HCT116 (cell line): ENCODE measurements around the gene GPX4. TPM values are rescaled to one million over a fixed set of nuclear protein-coding genes. Genes with fewer than 3 reads are reported as not detected.

Experiments used
- ATAC-seq: fragments of 200-7000 bp; cut with Tn5 transposase; 2 replicates; pipeline ENCODE4 v1.9.1; 2020; ENCODE audit warnings: mild to moderate bottlenecking, moderate library complexity
- BruUV-seq: library from RNA; stranded (reverse); fragments of 400-500 nt; replicated peaks from 2 replicates; lab custom pipeline; 2021; lab: Mats Ljungman, UMichigan
- CTCF ChIA-PET: fragments of 300-600 bp; sonication (Branson Sonifier 250); formaldehyde crosslinking; loops from one replicate; lab custom pipeline; 2021; ENCODE audit warnings: antibody characterized with exemption; lab: Charles Lee
- POLR2A ChIA-PET: fragments of 300-600, 350-600 bp; sonication (Branson Sonifier 250); formaldehyde crosslinking; loops from one replicate; lab custom pipeline; 2021; ENCODE audit warnings: antibody characterized with exemption; lab: Charles Lee
- RAD21 ChIA-PET, 2 experiments: fragments of 300-600 bp; sonication (Branson Sonifier 250); formaldehyde crosslinking; loops; one replicate each; lab custom pipeline; 2023; ENCODE audit warnings: low total read pairs in 2 of 2; ENCODE audit not compliant: uncharacterized antibody in 2 of 2, unreplicated experiment in 2 of 2, low non-redundant PET in 1 of 2; lab: Charles Lee
- DNase-seq: peaks from one replicate; pipeline ENCODE4 v3.0.0-alpha.2; 2010; ENCODE audit warnings: low read depth, low spot score
- H2AFZ ChIP-seq: fragments of 200-600 bp; shearing (Covaris generic), sonication (generic); 2 replicates; pipeline ENCODE4 v1.6.1; 2017; ENCODE audit warnings: low read depth, mixed run types, mixed read lengths, antibody characterized with exemption, low read length; ENCODE audit not compliant: poor library complexity, severe bottlenecking
- H3K27ac ChIP-seq: 2 replicates; pipeline ENCODE4 v1.5.1; 2012; ENCODE audit warnings: low read depth, low read length
- H3K27me3 ChIP-seq: fragments of 200-600 bp; sonication (generic); 2 replicates; pipeline ENCODE4 v1.6.1; 2016; ENCODE audit warnings: mixed run types, low read length, mixed read lengths; ENCODE audit not compliant: insufficient read depth
- H3K36me3 ChIP-seq, 2 experiments: fragments of 200-500 bp in 1 of 2; fragments of 200-600 bp in 1 of 2; sonication (Bioruptor generic) in 1 of 2; sonication (generic) in 1 of 2; 2 replicates each; pipeline versions ENCODE4 v1.5.1 to v1.6.1; 2014 to 2016; ENCODE audit warnings: low read length in 2 of 2, inconsistent platforms in 1 of 2, mixed read lengths in 1 of 2, mixed run types in 1 of 2; ENCODE audit not compliant: insufficient read depth in 2 of 2, control insufficient read depth in 1 of 2
- H3K4me1 ChIP-seq, 2 experiments: fragments of 200-600 bp in 1 of 2; sonication (generic) in 1 of 2; 2 replicates each; pipeline versions ENCODE4 v1.5.1 to v1.6.1; 2012 to 2017; ENCODE audit warnings: low read length in 2 of 2, inconsistent platforms in 1 of 2, mild to moderate bottlenecking in 1 of 2, mixed read lengths in 1 of 2, mixed run types in 1 of 2, moderate library complexity in 1 of 2; ENCODE audit not compliant: insufficient read depth in 2 of 2, control insufficient read depth in 1 of 2
- H3K4me2 ChIP-seq: fragments of 200-600 bp; sonication (generic); 2 replicates; pipeline ENCODE4 v1.6.1; 2017; ENCODE audit warnings: mixed run types, low read length, mixed read lengths
- H3K4me3 ChIP-seq, 2 experiments: fragments of 200-600 bp in 1 of 2; sonication (generic) in 1 of 2; replicated peaks in 1 of 2; 2 replicates each; pipeline ENCODE4 v1.5.1; 2011 to 2016; ENCODE audit warnings: low read length in 2 of 2, control low read depth in 1 of 2, low read depth in 1 of 2, mild to moderate bottlenecking in 1 of 2, mixed read lengths in 1 of 2, mixed run types in 1 of 2
- H3K79me2 ChIP-seq: fragments of 200-600 bp; sonication (generic); 2 replicates; pipeline ENCODE4 v1.6.1; 2017; ENCODE audit warnings: mild to moderate bottlenecking, mixed run types, low read length, moderate library complexity, mixed read lengths; ENCODE audit not compliant: insufficient read depth
- H3K9ac ChIP-seq: fragments of 200-600 bp; sonication (generic); 2 replicates; pipeline ENCODE4 v1.6.1; 2016; ENCODE audit warnings: low read length, mixed read lengths
- H3K9me2 ChIP-seq: fragments of 200-600 bp; sonication (generic), shearing (Covaris generic); 2 replicates; pipeline ENCODE4 v1.6.1; 2017; ENCODE audit warnings: mixed run types, mild to moderate bottlenecking, moderate library complexity; ENCODE audit not compliant: insufficient read depth
- H3K9me3 ChIP-seq, 2 experiments: fragments of 200-500 bp in 1 of 2; fragments of 200-600 bp in 1 of 2; sonication (Bioruptor generic) in 1 of 2; sonication (generic) in 1 of 2; 2 replicates each; pipeline ENCODE4 v1.6.1; 2014 to 2017; ENCODE audit warnings: low read length in 2 of 2, mixed read lengths in 2 of 2, inconsistent platforms in 1 of 2, low read depth in 1 of 2, mild to moderate bottlenecking in 1 of 2, mixed run types in 1 of 2, moderate library complexity in 1 of 2; ENCODE audit not compliant: control insufficient read depth in 1 of 2, insufficient read depth in 1 of 2
- H4K20me1 ChIP-seq: fragments of 200-600 bp; sonication (generic), shearing (Covaris generic); 2 replicates; pipeline ENCODE4 v1.6.1; 2017; ENCODE audit warnings: mixed run types, mild to moderate bottlenecking, moderate library complexity; ENCODE audit not compliant: insufficient read depth
- CBX3 ChIP-seq: IDR thresholded peaks from 2 replicates; pipeline ENCODE4 v1.6.1; 2012; ENCODE audit warnings: low read depth
- CEBPB ChIP-seq: IDR thresholded peaks from 2 replicates; pipeline ENCODE4 v1.6.1; 2012; ENCODE audit warnings: low read depth
- ELF1 ChIP-seq: IDR thresholded peaks from 2 replicates; pipeline ENCODE4 v1.6.1; 2012; ENCODE audit warnings: low read depth, borderline replicate concordance
- FOSL1 ChIP-seq: IDR thresholded peaks from 2 replicates; pipeline ENCODE4 v1.6.1; 2012; ENCODE audit warnings: low read depth
- POLR2A ChIP-seq: IDR thresholded peaks from 2 replicates; pipeline ENCODE4 v1.7.0; 2011; ENCODE audit warnings: borderline replicate concordance; ENCODE audit not compliant: insufficient read depth, insufficient read length; ENCODE audit errors: extremely low read depth
- POLR2AphosphoS5 ChIP-seq: IDR thresholded peaks from 2 replicates; pipeline ENCODE4 v1.6.1; 2011; ENCODE audit warnings: mild to moderate bottlenecking, low read depth, low read length, moderate library complexity
- RAD21 ChIP-seq: IDR thresholded peaks from 2 replicates; pipeline ENCODE4 v1.6.1; 2012; ENCODE audit warnings: low read depth, mild to moderate bottlenecking
- SIN3A ChIP-seq: IDR thresholded peaks from 2 replicates; pipeline ENCODE4 v1.6.1; 2012; ENCODE audit warnings: low read depth
- YY1 ChIP-seq: IDR thresholded peaks from 2 replicates; pipeline ENCODE4 v1.6.1; 2011; ENCODE audit warnings: low read length, low read depth, moderate library complexity, mild to moderate bottlenecking; ENCODE audit not compliant: insufficient replicate concordance; ENCODE audit errors: extremely low read depth
- ZNF274 ChIP-seq: fragments of 200-500 bp; sonication (Bioruptor generic); IDR thresholded peaks from 2 replicates; pipeline ENCODE4 v1.6.1; 2014; ENCODE audit warnings: mild to moderate bottlenecking, low read depth, low read length, inconsistent platforms
- intact Hi-C: fragments of 100-400 bp; cut with micrococcal nuclease; formaldehyde crosslinking; loops from 2 replicates; pipeline ENCODE4 v1.10.0; 2022
- total RNA-seq: library from RNA; stranded (reverse); gene quantifications from one replicate; pipeline ENCODE4 v1.2.1, GENCODE V29; 2021; ENCODE audit not compliant: unreplicated experiment
- TF ChIP-seq, protein P1 (sequence below): IDR thresholded peaks from 2 replicates; pipeline ENCODE4 v1.6.1; 2012; ENCODE audit warnings: low read depth
- TF ChIP-seq, protein P2 (sequence below): IDR thresholded peaks from 2 replicates; pipeline ENCODE4 v1.6.1; 2012

GPX4 gene
- total RNA-seq, 1 experiment from 2014 or later = 481 TPM

DNA sequence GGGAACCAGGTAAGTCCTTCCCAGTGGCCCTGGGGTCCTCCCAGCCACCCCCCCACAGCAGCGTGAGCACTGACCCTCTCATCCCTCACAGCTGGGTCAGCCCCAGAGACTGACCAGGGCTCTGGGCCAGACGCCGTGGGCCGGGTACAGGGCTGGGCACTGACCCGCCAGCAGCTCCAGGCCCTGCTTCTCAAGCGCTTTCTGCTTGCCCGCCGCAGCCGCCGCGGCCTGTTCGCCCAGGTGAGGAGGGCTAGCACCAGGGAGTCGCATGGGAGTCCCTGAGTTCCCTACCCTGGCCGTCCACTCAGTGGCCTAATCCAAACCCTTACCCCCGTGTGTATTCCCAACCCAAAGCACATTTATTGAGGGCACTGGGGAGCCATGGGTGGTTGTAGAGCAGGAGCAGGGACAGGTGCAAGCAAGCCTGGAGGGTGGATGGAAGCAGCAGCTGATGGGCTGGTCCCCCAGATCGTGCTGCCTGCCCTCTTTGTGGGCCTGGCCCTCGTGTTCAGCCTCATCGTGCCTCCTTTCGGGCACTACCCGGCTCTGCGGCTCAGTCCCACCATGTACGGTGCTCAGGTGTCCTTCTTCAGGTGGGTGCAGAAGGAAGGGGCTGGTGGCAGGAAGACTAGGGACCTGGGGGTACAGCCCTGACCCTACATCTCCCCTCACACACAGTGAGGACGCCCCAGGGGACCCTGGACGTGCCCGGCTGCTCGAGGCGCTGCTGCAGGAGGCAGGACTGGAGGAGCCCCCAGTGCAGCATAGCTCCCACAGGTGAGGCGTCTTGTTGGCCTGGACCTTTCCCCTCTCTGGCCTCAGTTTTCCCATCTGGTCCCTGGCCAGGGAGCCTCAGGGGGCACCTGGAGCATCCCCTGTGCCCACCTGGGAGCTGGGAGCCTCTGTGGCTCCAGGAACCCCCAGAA, 49.4 kb upstream of the GPX4 start (continued):
- no peak for TF ChIP-seq RAD21

DNA sequence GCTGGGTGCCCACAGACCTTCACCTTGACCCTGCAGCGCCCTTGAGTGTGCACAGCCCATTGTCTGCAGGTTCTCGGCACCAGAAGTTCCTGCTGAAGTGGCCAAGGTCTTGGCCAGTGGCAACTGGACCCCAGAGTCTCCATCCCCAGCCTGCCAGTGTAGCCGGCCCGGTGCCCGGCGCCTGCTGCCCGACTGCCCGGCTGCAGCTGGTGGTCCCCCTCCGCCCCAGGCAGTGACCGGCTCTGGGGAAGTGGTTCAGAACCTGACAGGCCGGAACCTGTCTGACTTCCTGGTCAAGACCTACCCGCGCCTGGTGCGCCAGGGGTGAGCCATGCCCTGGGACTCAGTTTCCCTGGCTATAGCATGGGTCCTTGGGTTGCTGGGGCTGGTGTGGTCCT, 48.8 kb upstream of the GPX4 start:
- H3K4me2 ChIP-seq = no peak overlapping the region
- H3K4me1 ChIP-seq = peaks cover 0 to 13% of the 10 kb centered on the region in 2 experiments; a peak in 3 of 4 replicates
- no peaks in the 10 kb centered on the region for H3K9me3 ChIP-seq
- no peaks in the 10 kb centered on the region for H3K27me3 ChIP-seq
- no peak overlapping the region for H3K9ac ChIP-seq
- no peak overlapping the region for H2AFZ ChIP-seq
- POLR2A ChIA-PET = interaction anchor here (1.6 kb wide), 1 partner anchor 9 kb away, joined by 4 read pairs; no protein-coding TSS in a partner anchor
- H3K79me2 ChIP-seq = no peaks in the 10 kb centered on the region
- CTCF ChIA-PET = interaction anchor here (1.3 kb wide), 1 partner anchor 11 kb away, joined by 3 read pairs; no protein-coding TSS in a partner anchor
- no peak for ATAC-seq
- intact Hi-C loops = no loop called here
- H3K27ac ChIP-seq = no peak overlapping the region
- H3K36me3 ChIP-seq = peaks cover 2 to 4% of the 10 kb centered on the region in 2 experiments; a peak in 3 of 4 replicates
- no peak for TF ChIP-seq POLR2A
- TF ChIP-seq, all 23 proteins: peak for 0
- Histone ChIP-seq H4K20me1 (no peaks in the 10 kb centered on the region), H3K9me2 (no peaks in the 10 kb centered on the region), H3K4me3 (no peak overlapping the region)
- no TSS peak for BruUV-seq
- no peak for DNase-seq
- RAD21 ChIA-PET = no interaction called here

DNA sequence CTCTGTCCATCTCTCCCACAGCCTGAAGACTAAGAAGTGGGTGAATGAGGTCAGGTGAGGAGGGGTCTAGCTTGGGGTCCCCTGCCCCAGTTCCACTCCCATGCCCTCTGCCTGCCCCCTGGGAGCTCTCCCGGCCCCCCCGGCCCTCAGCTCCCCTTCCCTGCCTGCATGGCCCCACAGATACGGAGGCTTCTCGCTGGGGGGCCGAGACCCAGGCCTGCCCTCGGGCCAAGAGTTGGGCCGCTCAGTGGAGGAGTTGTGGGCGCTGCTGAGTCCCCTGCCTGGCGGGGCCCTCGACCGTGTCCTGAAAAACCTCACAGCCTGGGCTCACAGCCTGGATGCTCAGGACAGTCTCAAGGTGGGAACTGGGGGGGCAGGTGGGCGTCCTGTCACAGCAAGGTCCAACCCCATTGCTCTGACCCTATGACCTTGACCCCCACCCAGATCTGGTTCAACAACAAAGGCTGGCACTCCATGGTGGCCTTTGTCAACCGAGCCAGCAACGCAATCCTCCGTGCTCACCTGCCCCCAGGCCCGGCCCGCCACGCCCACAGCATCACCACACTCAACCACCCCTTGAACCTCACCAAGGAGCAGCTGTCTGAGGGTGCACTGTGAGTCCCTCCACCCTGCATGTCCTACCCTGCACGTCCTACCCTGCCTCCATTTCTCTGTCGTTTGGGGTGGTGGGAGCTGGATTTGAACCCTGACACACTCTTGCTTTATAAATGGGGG, 47.7 kb upstream of the GPX4 start:
- ATAC-seq (no peak), DNase-seq (no peak)
- Histone ChIP-seq H3K27me3 (no peaks in the 10 kb centered on the region), H3K4me1 (peaks cover 0 to 13% of the 10 kb centered on the region in 2 experiments; a peak in 3 of 4 replicates), H3K4me3 (no peak overlapping the region), H2AFZ (no peak overlapping the region), H3K4me2 (no peak overlapping the region), H3K9me3 (no peaks in the 10 kb centered on the region), H3K27ac (no peak overlapping the region), H3K9ac (no peak overlapping the region), H3K36me3 (peaks cover 2 to 4% of the 10 kb centered on the region in 2 experiments; a peak in 3 of 4 replicates), H4K20me1 (no peaks in the 10 kb centered on the region), H3K79me2 (no peaks in the 10 kb centered on the region), H3K9me2 (no peaks in the 10 kb centered on the region)
- RAD21 ChIA-PET = no interaction called here
- BruUV-seq = no TSS peak
- intact Hi-C loops = no loop called here
- CTCF ChIA-PET = no interaction called here
- POLR2A ChIA-PET = interaction anchor here (1.6 kb wide), 1 partner anchor 8 kb away, joined by 4 read pairs; no protein-coding TSS in a partner anchor
- TF ChIP-seq SIN3A (no peak), CBX3 (no peak), POLR2A (no peak), POLR2AphosphoS5 (no peak), FOSL1 (no peak), ELF1 (no peak), CEBPB (no peak), YY1 (no peak), ZNF274 (no peak)
- TF ChIP-seq, protein P1, sequence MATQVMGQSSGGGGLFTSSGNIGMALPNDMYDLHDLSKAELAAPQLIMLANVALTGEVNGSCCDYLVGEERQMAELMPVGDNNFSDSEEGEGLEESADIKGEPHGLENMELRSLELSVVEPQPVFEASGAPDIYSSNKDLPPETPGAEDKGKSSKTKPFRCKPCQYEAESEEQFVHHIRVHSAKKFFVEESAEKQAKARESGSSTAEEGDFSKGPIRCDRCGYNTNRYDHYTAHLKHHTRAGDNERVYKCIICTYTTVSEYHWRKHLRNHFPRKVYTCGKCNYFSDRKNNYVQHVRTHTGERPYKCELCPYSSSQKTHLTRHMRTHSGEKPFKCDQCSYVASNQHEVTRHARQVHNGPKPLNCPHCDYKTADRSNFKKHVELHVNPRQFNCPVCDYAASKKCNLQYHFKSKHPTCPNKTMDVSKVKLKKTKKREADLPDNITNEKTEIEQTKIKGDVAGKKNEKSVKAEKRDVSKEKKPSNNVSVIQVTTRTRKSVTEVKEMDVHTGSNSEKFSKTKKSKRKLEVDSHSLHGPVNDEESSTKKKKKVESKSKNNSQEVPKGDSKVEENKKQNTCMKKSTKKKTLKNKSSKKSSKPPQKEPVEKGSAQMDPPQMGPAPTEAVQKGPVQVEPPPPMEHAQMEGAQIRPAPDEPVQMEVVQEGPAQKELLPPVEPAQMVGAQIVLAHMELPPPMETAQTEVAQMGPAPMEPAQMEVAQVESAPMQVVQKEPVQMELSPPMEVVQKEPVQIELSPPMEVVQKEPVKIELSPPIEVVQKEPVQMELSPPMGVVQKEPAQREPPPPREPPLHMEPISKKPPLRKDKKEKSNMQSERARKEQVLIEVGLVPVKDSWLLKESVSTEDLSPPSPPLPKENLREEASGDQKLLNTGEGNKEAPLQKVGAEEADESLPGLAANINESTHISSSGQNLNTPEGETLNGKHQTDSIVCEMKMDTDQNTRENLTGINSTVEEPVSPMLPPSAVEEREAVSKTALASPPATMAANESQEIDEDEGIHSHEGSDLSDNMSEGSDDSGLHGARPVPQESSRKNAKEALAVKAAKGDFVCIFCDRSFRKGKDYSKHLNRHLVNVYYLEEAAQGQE = no peak
- TF ChIP-seq, protein P2, sequence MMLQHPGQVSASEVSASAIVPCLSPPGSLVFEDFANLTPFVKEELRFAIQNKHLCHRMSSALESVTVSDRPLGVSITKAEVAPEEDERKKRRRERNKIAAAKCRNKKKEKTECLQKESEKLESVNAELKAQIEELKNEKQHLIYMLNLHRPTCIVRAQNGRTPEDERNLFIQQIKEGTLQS = no peak
